ENCODE measurements around the gene ATP6AP2. TPM values are rescaled to one million over a fixed set of nuclear protein-coding genes. Genes with fewer than 3 reads are reported as not detected.

ATP6AP2 gene
- total and polyA plus RNA-seq, 2 of the 4 experiments (the other 2 are of a cell fraction), result 76.2 to 175 TPM

- H4K8ac ChIP-seq (ENCODE audit: low read depth in 2 of 2, low read length in 2 of 2), result peak overlapping the region; percentile 57 to 58; a peak in 3 of 4 replicates
- no TSS peak for BruUV-seq (replicated peaks)
- H2BK20ac ChIP-seq (ENCODE audit: low read depth, low read length), result peak overlapping the region; percentile 26
- 14% methylated on average over 2 of the region's 4 CpGs; no CpG with 5 or more reads in 1 of the 2 experiments for WGBS, 2 experiments (ENCODE audit: extremely low coverage in 2 of 2, insufficient read length in 1 of 2)
- H3K4me2 ChIP-seq (ENCODE audit: low read depth, low read length), result peak overlapping the region; percentile 66
- peak overlapping the region; percentile 43 for H2BK5ac ChIP-seq (ENCODE audit: low read depth, low read length, poor library complexity, severe bottlenecking)
- H2BK120ac ChIP-seq (ENCODE audit: low read depth, low read length), result peak overlapping the region; percentile 58
- H3K36me3 ChIP-seq (ENCODE audit: control insufficient read depth, insufficient read depth, low read length), result 0 out of 2 replicates have a peak, but pooled peaks cover 1% of the 10 kb centered on the region
- H2AK5ac ChIP-seq (ENCODE audit: low read depth, low read length), result peak overlapping the region; percentile 77
- peak overlapping the region; percentile 14; the same call in 1 of the 2 replicates for H3K18ac ChIP-seq (ENCODE audit: low read depth, low read length)
- H2AK9ac ChIP-seq (replicated peaks; ENCODE audit: low read depth, low read length, poor library complexity), result peak overlapping the region; percentile 86
- H2BK15ac ChIP-seq (ENCODE audit: low read depth, low read length), result 0 out of 3 replicates have a peak overlapping the region, but pooled peaks have one; percentile 55
- H3K9me1 ChIP-seq (ENCODE audit: insufficient read depth, low read length), result peaks cover 3% of the 10 kb centered on the region; the same call in 1 of the 2 replicates
- DNase-seq, result peak; percentile 74
- H3K79me1 ChIP-seq (ENCODE audit: low read depth in 1 of 2, low read length in 2 of 2), result peaks cover 0 to 36% of the 10 kb centered on the region in 2 experiments; a peak in 2 of 4 replicates
- no peak for TF ChIP-seq RCOR1 (IDR thresholded peaks at IDR 0.05; ENCODE audit: insufficient replicate concordance, low read length)
- TF ChIP-seq MXI1 (IDR thresholded peaks at IDR 0.05; ENCODE audit: borderline replicate concordance, low read depth, low read length), result no peak
- no peak for TF ChIP-seq RAD21 (IDR thresholded peaks at IDR 0.05; ENCODE audit: low read length)
- TF ChIP-seq MAZ (IDR thresholded peaks at IDR 0.05; ENCODE audit: borderline replicate concordance, low read depth, low read length), result no peak
- no peak for TF ChIP-seq CTCF (conservative IDR thresholded peaks at IDR 0.05; ENCODE audit: low read depth, low read length)
- TF ChIP-seq CEBPB (IDR thresholded peaks at IDR 0.05; ENCODE audit: low read depth, low read length), result no peak
- TF ChIP-seq SMC3 (IDR thresholded peaks at IDR 0.05; ENCODE audit: low read depth, low read length), result no peak
- no peak for TF ChIP-seq FOS (IDR thresholded peaks at IDR 0.05; ENCODE audit: low read depth, low read length)
- TF ChIP-seq CHD1 (IDR thresholded peaks at IDR 0.05; ENCODE audit: low read depth, low read length), result no peak
- no peak for TF ChIP-seq NFE2L2 (IDR thresholded peaks at IDR 0.05; ENCODE audit: low read depth, low read length)
- no peak for TF ChIP-seq BHLHE40 (IDR thresholded peaks at IDR 0.05; ENCODE audit: low read depth, low read length)
- TF ChIP-seq POLR2A (IDR thresholded peaks at IDR 0.05; ENCODE audit: low read depth, low read length), result no peak
- H3K23ac ChIP-seq (ENCODE audit: low read depth, low read length), result peak overlapping the region; percentile 76
- no peaks in the 10 kb centered on the region for H3K27me3 ChIP-seq (ENCODE audit: control insufficient read depth, insufficient read depth, low read length)
- H3K56ac ChIP-seq (ENCODE audit: extremely low read depth, insufficient read depth, low read length), result peak overlapping the region; percentile 71
- ATAC-seq (ENCODE audit: low read depth), result peak; percentile 19
- H4K20me1 ChIP-seq (ENCODE audit: insufficient read depth, low read length), result peaks cover 25% of the 10 kb centered on the region; the same call in 1 of the 2 replicates
- CTCF ChIA-PET, result no interaction called here
- peak overlapping the region; percentile 95 for H3K14ac ChIP-seq (replicated peaks; ENCODE audit: low read depth, low read length)
- peak overlapping the region; percentile 59 for H3K27ac ChIP-seq (ENCODE audit: insufficient read depth, low read length)
- peak overlapping the region; percentile 71 for H3K4ac ChIP-seq (ENCODE audit: low read depth, low read length)
- peak overlapping the region; percentile 67 for H4K91ac ChIP-seq (ENCODE audit: insufficient read depth, low read depth, low read length)
- intact Hi-C loops (cut with micrococcal nuclease), result no loop called here
- no peak overlapping the region for H4K5ac ChIP-seq (ENCODE audit: low read depth, low read length)
- in situ Hi-C loops (cut with MboI; ENCODE audit: low sequenced_read_pairs), result no loop called here
- dilution Hi-C loops (cut with HindIII; ENCODE audit: low sequenced_read_pairs, unreplicated experiment), result no loop called here
- POLR2A ChIA-PET (ENCODE audit: unreplicated experiment), result no interaction called here
- H3K4me1 ChIP-seq (ENCODE audit: control insufficient read depth, insufficient read depth, low read length), result no peaks in the 10 kb centered on the region
- H2AFZ ChIP-seq (replicated peaks; ENCODE audit: low read length, poor library complexity), result peak overlapping the region; percentile 50
- peak overlapping the region; percentile 36 for H3K4me3 ChIP-seq (ENCODE audit: insufficient read depth, low read depth, low read length)
- no peaks in the 10 kb centered on the region for H3K9me3 ChIP-seq (ENCODE audit: control insufficient read depth, insufficient read depth, low read length)
- H3K9ac ChIP-seq (ENCODE audit: low read depth, low read length), result peak overlapping the region; percentile 44
These were observed 64.1 kb downstream of the ATP6AP2 start for GRCh38 chrX:40644821-40645358.

Data from IMR-90 (cell line).